ENCODE results near the gene DCUN1D3. TPM values are rescaled to one million over a fixed set of nuclear protein-coding genes. Genes with fewer than 3 reads are reported as not detected.

DCUN1D3 gene
- total RNA-seq, 1 experiment from 2014 or later = 16.1 TPM

- H3K4ac ChIP-seq (ENCODE audit: low read depth, low read length) = no peak overlapping the region
- H3K27ac ChIP-seq (ENCODE audit: insufficient read length, low read depth, low read length) = no peak overlapping the region
- H3K9me3 ChIP-seq (ENCODE audit: control insufficient read depth, low read depth, low read length) = no peaks in the 10 kb centered on the region
- H3K9ac ChIP-seq (ENCODE audit: extremely low read depth, insufficient read length, low read length) = no peak overlapping the region
- H3K4me1 ChIP-seq (ENCODE audit: insufficient read depth, low read length) = peaks cover 3% of the 10 kb centered on the region; the same call in 1 of the 2 replicates
- no peak for DNase-seq
- no peaks in the 10 kb centered on the region for H3K9me3 Mint-ChIP-seq
- H3K4me3 Mint-ChIP-seq = peak overlapping the region in 1 of 2 experiments; percentile 54; a peak in 1 of 5 replicates
- no peak overlapping the region for H2AK5ac ChIP-seq (ENCODE audit: insufficient read length, low read length)
- H3K23ac ChIP-seq (ENCODE audit: insufficient read length, low read depth, low read length) = no peak overlapping the region
- H2AFZ ChIP-seq (ENCODE audit: low read length) = no peak overlapping the region
- peak overlapping the region; percentile 38 to 96 (median 90); a peak in 6 of 7 replicates for H3K27ac Mint-ChIP-seq
- no peak overlapping the region for H3K4me2 ChIP-seq (ENCODE audit: insufficient read depth, insufficient read length, low read length)
- H4K91ac ChIP-seq (ENCODE audit: insufficient read length, low read depth, low read length) = no peak overlapping the region
- no peak overlapping the region for H2BK5ac ChIP-seq (ENCODE audit: insufficient read length, low read length)
- no peak overlapping the region for H3T11ph ChIP-seq (ENCODE audit: low read length)
- H3K27me3 Mint-ChIP-seq (ENCODE audit: low read depth) = no peaks in the 10 kb centered on the region
- no peak overlapping the region; the same call in 1 of the 2 replicates for H3K14ac ChIP-seq (ENCODE audit: insufficient read depth, low read length)
- no peak overlapping the region for H2BK120ac ChIP-seq (ENCODE audit: low read depth, low read length, poor library complexity, severe bottlenecking)
- H3K79me2 ChIP-seq (ENCODE audit: insufficient read depth, low read length) = peaks cover 2% of the 10 kb centered on the region; the same call in 1 of the 2 replicates
- no peaks in the 10 kb centered on the region for H3K23me2 ChIP-seq (ENCODE audit: insufficient read length, low read depth, low read length, poor library complexity, severe bottlenecking)
- no peaks in the 10 kb centered on the region for H3K27me3 ChIP-seq (ENCODE audit: insufficient read depth, low read length)
- no peak overlapping the region for H3K56ac ChIP-seq (ENCODE audit: insufficient read length, low read depth, low read length)
- no peak overlapping the region for H4K8ac ChIP-seq (replicated peaks; ENCODE audit: insufficient read length, low read depth, low read length)
- no peak overlapping the region for H2BK20ac ChIP-seq (ENCODE audit: low read depth, low read length, poor library complexity, severe bottlenecking)
- no peak overlapping the region for H2BK12ac ChIP-seq (ENCODE audit: insufficient read length, low read depth, low read length)
- peaks cover 16 to 35% (median 26%) of the 10 kb centered on the region in 3 experiments for H3K36me3 Mint-ChIP-seq (ENCODE audit: insufficient read depth in 1 of 3, low read depth in 3 of 3)
- no peak for TF ChIP-seq CTCF (conservative IDR thresholded peaks at IDR 0.05)
- H3K4me1 Mint-ChIP-seq = peaks cover 32 to 41% of the 10 kb centered on the region in 2 experiments
- no peak overlapping the region for H4K5ac ChIP-seq (ENCODE audit: insufficient read length, low read depth, low read length)
- H3K18ac ChIP-seq (ENCODE audit: insufficient read length, low read depth, low read length) = no peak overlapping the region
- peaks cover 9% of the 10 kb centered on the region for H3K79me1 ChIP-seq (ENCODE audit: insufficient read depth, low read depth, low read length, poor library complexity, severe bottlenecking)
- H4K20me1 ChIP-seq (ENCODE audit: control insufficient read depth, insufficient read depth, insufficient read length) = no peaks in the 10 kb centered on the region
- no CpG with 5 or more reads among the region's 4 CpGs for WGBS (ENCODE audit: extremely low coverage, insufficient read length, low lambda C conversion rate)
- no peak overlapping the region for H2BK15ac ChIP-seq (ENCODE audit: low read depth, low read length)
Measured at GRCh38 chr16:20859699-20860098, 40.5 kb downstream of the DCUN1D3 start.
